Measurements from ENCODE around the gene DENND11. TPM values are rescaled to one million over a fixed set of nuclear protein-coding genes. Genes with fewer than 3 reads are reported as not detected.

The DENND11 gene
- total and polyA plus RNA-seq, 10 of the 15 experiments (the other 5 are each of a cell fraction or from before 2014, with no cell fraction given) = 2.7 to 47.0 (median 26.6) TPM

GRCh38 chr7:141737836-141738591, 36.0 kb upstream of the DENND11 start, which contains the start of gene SSBP1 (continued):
- no peak for TF ChIP-seq BCLAF1 (IDR thresholded peaks at IDR 0.05)
- peak; percentile 89 for TF ChIP-seq YY1 (IDR thresholded peaks at IDR 0.05; ENCODE audit: low read depth, low read length)
- TF ChIP-seq ZNF592 (IDR thresholded peaks at IDR 0.05) = no peak
- peak; percentile 94; the same call in 1 of the 2 replicates for TF ChIP-seq RB1 (IDR thresholded peaks at IDR 0.05; ENCODE audit: borderline replicate concordance)
- peak; percentile 84 for TF ChIP-seq NKRF (conservative IDR thresholded peaks at IDR 0.05)
- TF ChIP-seq ZNF274 (IDR thresholded peaks at IDR 0.05; ENCODE audit: insufficient read depth, insufficient read length) = no peak
- TF ChIP-seq FOXK2 (IDR thresholded peaks at IDR 0.05) = peak; percentile 91
- peak; percentile 93 for TF ChIP-seq SMAD5 (IDR thresholded peaks at IDR 0.05; ENCODE audit: low read depth)
- TF ChIP-seq KLF5 (IDR thresholded peaks at IDR 0.05; ENCODE audit: partially characterized antibody) = peak; percentile 91
- peak; percentile 83; the same call in 1 of the 2 replicates for TF ChIP-seq HSF1 (IDR thresholded peaks at IDR 0.05; ENCODE audit: low read depth, low read length)
- TF ChIP-seq POLR2AphosphoS5 (IDR thresholded peaks at IDR 0.05; ENCODE audit: low read length) = peak; percentile 98
- TF ChIP-seq ZBTB33 (IDR thresholded peaks at IDR 0.05) = peak; percentile 56
- TF ChIP-seq NFIC (IDR thresholded peaks at IDR 0.05; ENCODE audit: low read depth, low read length) = peak; percentile 68
- no peak for TF ChIP-seq RBBP5 (conservative IDR thresholded peaks at IDR 0.05)
- TF ChIP-seq ZNF24 (IDR thresholded peaks at IDR 0.05) = peak; percentile 73
- peak; percentile 49 for TF ChIP-seq RAD21 (IDR thresholded peaks at IDR 0.05; ENCODE audit: insufficient read depth, low read depth, low read length)
- peak; percentile 88; the same call in 1 of the 2 replicates for TF ChIP-seq STAT1 (conservative IDR thresholded peaks at IDR 0.05)
- 0 out of 2 replicates have a peak, but pooled peaks have one; percentile 49 for TF ChIP-seq CBFB (IDR thresholded peaks at IDR 0.05; ENCODE audit: low read depth)
